Measurements from ENCODE around the gene HAUS7.

DNA sequence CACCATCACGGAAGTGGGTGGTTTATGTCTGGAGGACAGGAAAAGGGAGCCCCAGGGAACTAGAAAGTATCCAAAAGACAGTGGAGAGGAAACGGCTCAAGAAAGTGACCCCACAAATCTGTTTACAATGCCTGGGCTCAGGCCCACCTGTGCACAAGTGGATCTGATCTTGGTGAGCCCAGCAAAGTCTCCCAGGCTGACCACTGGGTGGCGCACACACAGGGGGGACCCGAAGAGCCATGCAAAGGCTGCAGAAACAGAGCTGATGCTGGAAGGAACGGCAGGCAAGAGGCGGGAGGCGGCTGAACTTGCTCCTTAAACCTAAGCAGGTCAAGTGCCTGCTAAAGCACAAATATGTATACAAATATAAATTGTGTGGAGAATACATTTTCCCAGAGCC is 9.6 kb downstream of the HAUS7 start:
- no peak for TF ChIP-seq POLR2AphosphoS5 (IDR thresholded peaks at IDR 0.05)
- no peak for TF ChIP-seq POLR2A (IDR thresholded peaks at IDR 0.05)
- TF ChIP-seq, protein P1, sequence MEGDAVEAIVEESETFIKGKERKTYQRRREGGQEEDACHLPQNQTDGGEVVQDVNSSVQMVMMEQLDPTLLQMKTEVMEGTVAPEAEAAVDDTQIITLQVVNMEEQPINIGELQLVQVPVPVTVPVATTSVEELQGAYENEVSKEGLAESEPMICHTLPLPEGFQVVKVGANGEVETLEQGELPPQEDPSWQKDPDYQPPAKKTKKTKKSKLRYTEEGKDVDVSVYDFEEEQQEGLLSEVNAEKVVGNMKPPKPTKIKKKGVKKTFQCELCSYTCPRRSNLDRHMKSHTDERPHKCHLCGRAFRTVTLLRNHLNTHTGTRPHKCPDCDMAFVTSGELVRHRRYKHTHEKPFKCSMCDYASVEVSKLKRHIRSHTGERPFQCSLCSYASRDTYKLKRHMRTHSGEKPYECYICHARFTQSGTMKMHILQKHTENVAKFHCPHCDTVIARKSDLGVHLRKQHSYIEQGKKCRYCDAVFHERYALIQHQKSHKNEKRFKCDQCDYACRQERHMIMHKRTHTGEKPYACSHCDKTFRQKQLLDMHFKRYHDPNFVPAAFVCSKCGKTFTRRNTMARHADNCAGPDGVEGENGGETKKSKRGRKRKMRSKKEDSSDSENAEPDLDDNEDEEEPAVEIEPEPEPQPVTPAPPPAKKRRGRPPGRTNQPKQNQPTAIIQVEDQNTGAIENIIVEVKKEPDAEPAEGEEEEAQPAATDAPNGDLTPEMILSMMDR (IDR thresholded peaks at IDR 0.05): peak in 2 of 4 experiments; percentile 30 to 34
